Endothelial cell of hepatic sinusoid (primary cell): ENCODE results near the gene POLN.
"Not testable (repeated sequence)": the region's sequence is repeated elsewhere in the genome, so short reads cannot be mapped to it uniquely, and the experiment has no call there.

Experiments used
- in situ Hi-C: cut with HindIII; loops from 2 replicates; pipeline ENCODE4 v1.10.0; 2017; ENCODE audit warnings: low sequenced_read_pairs

Gene POLN

GRCh38 chr4:2047781-2048581 is 193.9 kb downstream of the POLN start:
- in situ Hi-C loops = no loop called here

- in situ Hi-C loops = no loop called here
Observed at GRCh38 chr4:2047031-2047660, 194.8 kb downstream of the POLN start.

GRCh38 chr4:2046031-2046961 is 195.6 kb downstream of the POLN start:
- in situ Hi-C loops = no loop called here

GRCh38 chr4:2045518-2045951 is 196.4 kb downstream of the POLN start:
- in situ Hi-C loops = no loop called here

- in situ Hi-C loops = no loop called here
Observed at GRCh38 chr4:2044542-2045517, 197.1 kb downstream of the POLN start.

- in situ Hi-C loops = no loop called here
Observed at GRCh38 chr4:2044119-2044485, 197.8 kb downstream of the POLN start.

- in situ Hi-C loops = no loop called here
Observed at GRCh38 chr4:2043396-2044118, 198.4 kb downstream of the POLN start.

GRCh38 chr4:2042947-2043395 is 198.9 kb downstream of the POLN start:
- in situ Hi-C loops = no loop called here

GRCh38 chr4:2042204-2042946 is 199.5 kb downstream of the POLN start:
- in situ Hi-C loops = no loop called here

GRCh38 chr4:2041239-2042130 is 200.4 kb downstream of the POLN start:
- in situ Hi-C loops = no loop called here

GRCh38 chr4:2040391-2041238 is 201.3 kb downstream of the POLN start:
- in situ Hi-C loops = no loop called here

GRCh38 chr4:2036866-2037265 is 205.1 kb downstream of the POLN start:
- in situ Hi-C loops = no loop called here

- in situ Hi-C loops = no loop called here
Observed at GRCh38 chr4:2036327-2036726, 205.6 kb downstream of the POLN start.

GRCh38 chr4:2031161-2031560 is 210.8 kb downstream of the POLN start:
- in situ Hi-C loops = loop anchor here (5.0 kb wide), 2 partner anchors 46 to 106 kb away; no protein-coding TSS in a partner anchor

GRCh38 chr4:2027120-2027519 is 214.8 kb downstream of the POLN start:
- in situ Hi-C loops = not testable (repeated sequence)

GRCh38 chr4:2025817-2026216 is 216.1 kb downstream of the POLN start:
- in situ Hi-C loops = no loop called here

- in situ Hi-C loops = no loop called here
Observed at GRCh38 chr4:2024683-2025082, 217.2 kb downstream of the POLN start.
